HG03520 (cell line): ENCODE measurements around the gene FRYL.
"Not testable (repeated sequence)": the region's sequence is repeated elsewhere in the genome, so short reads cannot be mapped to it uniquely, and the experiment has no call there.

Experiments used
- ATAC-seq: cut with Tn5 transposase; IDR thresholded peaks from one replicate; pipeline ENCODE4 v1.9.1; 2021; ENCODE audit warnings: mild to moderate bottlenecking, moderate library complexity; ENCODE audit not compliant: unreplicated experiment

FRYL gene

DNA sequence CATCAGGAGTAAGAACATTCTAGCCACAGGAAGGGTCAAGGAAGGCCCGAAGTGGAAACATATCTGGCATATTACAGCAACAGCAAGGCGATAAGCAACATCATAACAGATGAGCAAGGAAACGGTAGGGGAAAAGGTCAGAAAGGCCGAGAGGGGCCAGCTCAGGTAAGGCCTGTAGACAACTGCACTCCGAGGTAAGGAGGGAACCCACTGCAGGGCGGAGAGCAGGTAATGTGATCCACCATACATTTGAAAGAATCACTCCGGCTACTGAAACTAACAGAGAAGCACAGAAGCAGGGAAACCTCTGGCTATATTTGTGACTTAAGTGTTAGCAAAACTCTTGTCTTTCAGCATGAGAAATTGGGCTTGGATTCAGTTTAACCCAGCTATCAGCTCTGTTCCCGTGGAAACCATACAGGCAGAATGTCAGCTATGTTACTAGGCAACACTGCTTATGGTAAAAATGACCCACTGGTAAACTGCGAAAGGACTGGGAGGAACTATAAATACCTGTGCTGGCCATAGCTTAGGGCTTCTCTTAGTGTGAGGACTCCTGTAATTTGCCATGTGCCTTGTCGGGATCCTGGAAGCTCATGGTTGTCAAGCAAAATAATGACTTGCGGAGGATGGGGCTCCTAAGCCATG, 31.0 kb downstream of the FRYL start:
- ATAC-seq = no peak

DNA sequence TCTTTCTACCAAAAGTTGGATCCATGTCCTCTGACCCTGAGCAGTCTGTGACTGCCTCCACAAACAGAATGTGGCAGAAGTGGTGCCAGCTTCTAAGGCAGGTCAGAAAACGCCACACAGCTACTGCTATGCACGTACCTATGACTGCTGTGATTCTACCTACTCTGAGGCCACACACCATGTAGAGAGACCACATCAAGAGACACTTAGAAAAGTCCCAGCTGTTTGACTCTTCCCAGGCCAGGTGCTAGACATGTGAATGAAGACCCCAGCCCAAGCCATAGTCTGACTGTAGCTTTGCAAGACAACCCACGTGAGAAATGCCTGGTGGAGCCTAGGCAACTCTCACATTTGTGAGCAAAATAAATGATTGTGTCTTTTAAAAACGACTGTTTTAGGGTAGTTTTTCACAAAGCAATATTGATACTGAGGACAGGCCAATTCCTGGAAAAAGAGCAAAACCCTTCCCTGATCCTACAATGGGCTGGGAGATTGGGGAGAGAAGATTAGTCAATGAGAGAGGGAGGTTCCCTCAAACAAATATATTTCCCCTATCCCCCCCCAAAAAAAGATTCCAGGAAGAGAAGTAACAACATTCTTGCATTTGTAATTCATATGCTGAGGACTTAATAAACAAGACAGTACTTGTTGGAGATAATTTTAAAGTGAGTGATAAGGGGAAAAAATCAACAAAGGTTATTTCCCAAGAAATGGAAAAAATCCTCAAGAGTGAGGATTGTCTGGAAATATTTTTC, 33.3 kb downstream of the FRYL start:
- ATAC-seq = no peak

DNA sequence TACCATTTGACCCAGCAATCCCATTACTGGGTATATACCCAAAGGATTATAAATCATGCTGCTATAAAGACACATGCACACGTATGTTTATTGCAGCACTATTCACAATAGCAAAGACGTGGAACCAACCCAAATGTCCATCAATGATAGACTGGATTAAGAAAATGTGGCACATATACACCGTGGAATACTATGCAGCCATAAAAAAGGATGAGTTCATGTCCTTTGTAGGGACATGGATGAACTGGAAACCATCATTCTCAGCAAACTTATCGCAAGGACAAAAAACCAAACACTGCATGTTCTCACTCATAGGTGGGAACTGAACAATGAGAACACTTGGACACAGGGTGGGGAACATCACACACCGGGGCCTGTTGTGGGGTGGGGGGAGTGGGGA, 34.9 kb downstream of the FRYL start:
- not testable (repeated sequence) for ATAC-seq

DNA sequence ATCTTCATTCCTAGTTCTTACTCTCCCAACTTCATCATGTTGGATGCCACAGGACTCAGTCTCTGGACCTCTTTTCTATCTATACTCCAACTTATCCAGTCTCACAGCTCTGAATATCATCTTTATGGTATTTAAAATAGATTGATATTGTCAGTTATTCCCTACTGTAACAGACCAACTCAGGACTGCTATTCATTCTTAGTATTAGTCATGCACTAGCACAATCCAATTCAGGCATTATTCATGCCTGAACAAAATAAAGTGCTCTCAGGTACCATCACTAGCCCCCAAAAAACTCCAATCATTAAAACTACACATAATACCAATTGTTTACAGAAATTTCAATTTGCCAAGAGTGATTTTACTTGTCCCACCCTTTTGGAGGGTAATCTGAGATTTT, 37.7 kb downstream of the FRYL start:
- ATAC-seq = no peak

DNA sequence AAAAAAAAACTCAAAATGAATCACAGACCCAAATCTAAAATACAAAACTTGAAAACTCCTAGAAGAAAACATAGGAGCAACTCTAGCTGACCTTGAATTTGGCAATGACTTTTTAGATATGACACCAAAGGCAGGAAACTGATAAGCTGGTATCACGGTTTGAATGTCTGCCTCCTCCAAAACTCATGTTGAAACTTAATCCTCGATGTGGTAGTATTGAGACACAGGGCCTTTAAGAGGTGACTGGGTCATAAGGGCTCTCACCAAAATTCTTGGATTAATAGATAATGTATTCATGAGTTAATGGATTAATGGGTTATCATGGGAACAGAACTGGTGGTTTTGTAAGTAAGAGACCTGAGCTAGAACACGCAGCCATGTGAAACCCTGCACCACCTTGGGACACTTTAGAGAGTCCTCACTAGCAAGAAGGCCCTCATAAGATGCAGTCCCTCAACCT, 40.5 kb downstream of the FRYL start:
- no peak for ATAC-seq

DNA sequence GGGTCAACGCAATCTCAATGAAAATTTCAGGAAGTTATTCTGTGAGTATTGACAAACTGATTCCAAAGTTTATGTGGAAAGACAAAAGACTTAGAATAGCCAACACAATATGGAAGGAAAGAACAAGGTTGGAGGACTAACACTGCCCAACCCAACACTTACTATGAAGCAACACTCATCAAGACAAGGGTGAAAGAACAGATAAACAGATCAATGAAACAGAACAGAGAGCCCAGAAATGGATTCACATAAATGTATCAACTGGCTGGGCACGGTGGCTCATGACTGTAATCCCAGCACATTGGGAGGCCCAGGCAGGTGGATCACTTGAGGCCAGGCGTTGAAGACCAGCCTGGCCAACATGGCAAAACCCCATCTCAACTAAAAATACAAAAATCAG, 41.2 kb downstream of the FRYL start:
- no peak for ATAC-seq

DNA sequence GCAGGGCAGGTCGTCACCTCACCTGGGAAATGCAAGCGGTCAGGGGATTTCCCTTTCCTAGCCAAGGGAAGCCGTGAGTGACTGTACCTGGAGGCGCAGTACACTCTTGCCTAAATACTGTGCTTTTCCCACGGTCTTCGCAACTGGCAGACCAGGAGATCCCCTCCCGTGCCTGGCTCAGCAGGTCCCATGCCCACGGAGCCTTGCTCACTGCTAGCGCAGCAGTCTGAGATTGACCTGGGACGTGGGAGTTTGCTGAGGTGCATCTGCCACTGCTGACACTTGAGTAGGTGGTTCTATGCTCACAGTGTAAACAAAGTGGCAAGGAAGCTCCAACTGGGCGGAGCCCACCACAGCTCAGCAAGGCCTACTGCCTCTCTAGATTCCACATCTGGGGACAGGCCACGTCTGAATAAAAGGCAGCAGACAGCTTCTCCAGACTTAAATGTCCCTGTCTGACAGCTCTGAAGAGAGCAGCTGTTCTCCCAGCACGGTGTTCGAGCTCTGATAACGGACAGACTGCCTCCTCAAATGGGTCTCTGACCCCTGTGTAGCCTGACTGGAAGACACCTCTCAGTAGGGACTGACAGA, 51.1 kb downstream of the FRYL start:
- not testable (repeated sequence) for ATAC-seq

DNA sequence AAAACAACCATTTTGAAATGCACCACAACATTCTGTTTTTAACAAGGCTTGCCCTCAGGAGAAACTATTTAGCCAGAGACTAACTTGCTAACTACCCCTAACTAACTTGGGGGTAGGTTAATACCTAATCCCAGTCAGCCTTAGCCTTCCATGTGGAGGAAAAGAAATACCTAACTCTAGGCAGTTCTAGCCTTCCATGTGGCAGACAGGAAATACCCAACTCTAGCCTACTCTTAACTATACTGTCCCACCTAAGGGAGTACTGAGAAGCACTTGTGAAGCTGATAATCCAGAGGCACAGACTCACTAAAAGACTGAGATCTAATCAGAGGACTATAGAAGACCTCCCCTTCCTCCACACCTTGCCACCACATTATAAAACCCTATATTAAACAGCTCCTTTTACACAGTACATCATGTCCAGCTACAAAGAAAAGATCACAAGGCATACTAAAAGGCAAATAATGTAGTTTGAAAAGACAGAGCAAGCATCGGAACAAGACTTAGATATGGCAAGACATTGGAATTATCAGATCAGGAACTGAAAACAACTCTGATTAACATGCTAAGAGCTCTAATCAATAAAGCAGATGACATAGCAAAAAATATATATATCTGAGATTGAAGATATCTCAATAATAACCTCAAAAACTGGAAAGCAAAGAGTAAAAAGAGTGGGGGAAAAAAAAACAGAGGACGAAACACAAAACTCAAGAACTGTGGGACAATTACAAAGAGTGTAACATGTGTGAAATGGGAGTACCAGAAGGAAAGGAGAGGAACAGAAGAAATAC, 52.2 kb downstream of the FRYL start:
- ATAC-seq = no peak

DNA sequence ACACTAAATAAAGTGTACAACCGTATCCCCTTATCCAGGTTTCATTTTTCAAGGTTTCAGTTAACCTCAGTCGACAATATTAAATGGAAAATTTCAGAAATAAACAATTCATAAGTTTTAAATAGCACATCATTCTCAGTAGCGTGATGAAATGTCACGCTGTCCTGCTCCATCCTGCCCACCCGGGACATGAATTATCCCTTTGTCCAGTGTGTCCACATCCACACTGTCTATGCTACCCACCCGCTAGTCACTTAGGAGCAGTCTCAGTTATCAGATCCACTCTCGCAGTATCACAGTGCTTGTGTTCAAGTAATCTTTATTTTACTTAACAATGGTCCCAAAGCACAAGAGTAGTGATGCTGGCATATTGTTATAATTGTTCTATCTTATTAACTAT, 54.7 kb downstream of the FRYL start:
- ATAC-seq = no peak

DNA sequence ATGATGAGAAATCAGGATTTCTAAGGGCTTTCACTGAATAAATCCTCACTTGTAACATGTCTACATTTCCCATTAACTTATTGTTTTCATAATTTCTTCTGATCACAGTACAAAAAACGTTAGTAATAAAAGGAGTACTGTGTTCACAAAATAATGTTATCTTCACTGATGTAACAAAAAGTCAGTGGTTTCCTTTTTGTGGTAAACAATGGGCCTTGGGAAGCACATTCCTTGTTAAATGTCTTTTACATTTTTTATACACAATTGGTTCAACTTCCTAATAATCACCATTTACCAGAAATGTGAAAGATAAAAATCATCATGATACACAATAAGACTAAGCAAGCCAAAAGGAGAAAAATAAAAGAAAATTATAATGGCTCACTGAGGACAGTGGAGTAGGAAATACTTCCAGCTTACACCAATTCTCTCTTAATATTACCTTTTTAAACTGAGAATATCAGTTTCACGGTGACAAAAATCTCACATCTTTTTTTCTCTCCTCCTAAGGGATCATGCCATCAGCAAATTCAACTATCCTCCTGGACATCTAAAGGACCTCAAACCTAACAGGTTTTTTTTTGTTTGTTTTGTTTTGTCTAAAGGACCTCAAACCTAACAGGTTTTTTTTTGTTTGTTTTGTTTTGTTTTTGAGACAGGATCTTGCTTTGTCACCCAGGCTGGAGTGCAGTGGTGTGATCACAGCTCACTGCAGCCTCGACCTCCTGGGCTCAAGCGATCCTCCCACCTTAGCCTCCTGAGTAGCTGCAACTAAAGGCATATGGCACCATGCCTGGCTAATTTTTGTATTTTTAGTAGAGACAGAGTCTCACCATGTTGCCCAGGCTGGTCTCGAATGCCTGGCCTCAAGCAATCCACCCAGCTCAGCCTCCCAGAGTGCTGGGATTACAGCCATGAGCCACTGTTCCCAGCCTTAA, 57.3 kb downstream of the FRYL start:
- no peak for ATAC-seq

DNA sequence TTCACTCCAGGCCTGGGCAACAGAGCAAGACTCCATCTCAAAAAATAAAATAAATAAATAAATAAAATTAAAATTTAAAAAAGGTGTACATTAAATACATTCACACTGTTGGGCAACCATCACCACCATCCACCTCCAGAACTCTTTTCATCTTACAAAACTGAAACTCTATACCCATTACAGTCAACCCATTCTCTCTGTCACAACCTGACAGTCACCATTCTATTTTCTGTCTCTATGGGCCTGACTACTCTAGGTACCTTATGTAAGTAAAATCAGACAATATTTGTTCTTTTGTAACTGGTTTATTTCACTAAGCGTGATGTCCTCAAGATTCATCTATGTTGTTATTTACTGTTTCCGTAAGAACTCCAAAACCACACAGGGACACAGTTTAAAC, 59.6 kb downstream of the FRYL start:
- no peak for ATAC-seq

DNA sequence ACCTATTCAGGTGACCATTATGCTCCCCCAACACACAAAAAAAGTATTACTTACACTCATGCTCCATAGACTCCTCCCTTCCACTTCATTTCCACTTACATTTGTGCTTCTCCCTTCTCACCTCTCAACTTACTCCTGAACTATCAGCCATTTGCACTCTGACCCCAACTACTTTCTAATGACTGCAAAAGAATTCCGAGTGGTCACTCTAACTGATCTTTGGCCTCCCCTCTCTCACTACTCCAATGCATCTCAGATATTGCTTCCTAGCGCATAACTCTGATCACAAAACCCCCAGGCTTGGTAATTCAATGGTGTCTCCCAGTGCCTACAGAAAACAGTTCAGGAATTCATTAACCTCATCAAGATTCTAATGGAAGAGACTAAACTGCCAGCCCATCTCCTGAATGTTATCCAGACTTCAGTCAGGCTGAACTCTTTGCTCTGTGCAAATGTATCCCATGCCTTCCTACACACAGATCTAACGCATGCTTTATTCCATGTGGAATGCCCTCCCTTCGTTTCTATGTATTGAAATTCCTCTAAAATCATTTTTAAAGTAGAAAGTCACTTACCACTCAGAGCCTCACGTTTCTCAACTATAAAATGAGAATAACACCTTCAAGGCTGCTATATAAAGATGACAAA, 61.1 kb downstream of the FRYL start:
- ATAC-seq = no peak

DNA sequence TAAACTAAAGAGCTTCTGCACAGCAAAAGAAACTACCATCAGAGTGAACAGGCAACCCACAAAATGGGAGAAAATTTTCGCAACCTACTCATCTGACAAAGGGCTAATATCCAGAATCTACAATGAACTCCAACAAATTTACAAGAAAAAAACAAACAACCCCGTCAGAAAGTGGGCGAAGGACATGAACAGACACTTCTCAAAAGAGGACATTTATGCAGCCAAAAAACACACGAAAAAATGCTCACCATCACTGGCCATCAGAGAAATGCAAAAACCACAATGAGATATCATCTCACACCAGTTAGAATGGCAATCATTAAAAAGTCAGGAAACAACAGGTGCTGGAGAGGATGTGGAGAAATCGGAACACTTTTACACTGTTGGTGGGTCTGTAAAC, 63.8 kb downstream of the FRYL start:
- not testable (repeated sequence) for ATAC-seq

DNA sequence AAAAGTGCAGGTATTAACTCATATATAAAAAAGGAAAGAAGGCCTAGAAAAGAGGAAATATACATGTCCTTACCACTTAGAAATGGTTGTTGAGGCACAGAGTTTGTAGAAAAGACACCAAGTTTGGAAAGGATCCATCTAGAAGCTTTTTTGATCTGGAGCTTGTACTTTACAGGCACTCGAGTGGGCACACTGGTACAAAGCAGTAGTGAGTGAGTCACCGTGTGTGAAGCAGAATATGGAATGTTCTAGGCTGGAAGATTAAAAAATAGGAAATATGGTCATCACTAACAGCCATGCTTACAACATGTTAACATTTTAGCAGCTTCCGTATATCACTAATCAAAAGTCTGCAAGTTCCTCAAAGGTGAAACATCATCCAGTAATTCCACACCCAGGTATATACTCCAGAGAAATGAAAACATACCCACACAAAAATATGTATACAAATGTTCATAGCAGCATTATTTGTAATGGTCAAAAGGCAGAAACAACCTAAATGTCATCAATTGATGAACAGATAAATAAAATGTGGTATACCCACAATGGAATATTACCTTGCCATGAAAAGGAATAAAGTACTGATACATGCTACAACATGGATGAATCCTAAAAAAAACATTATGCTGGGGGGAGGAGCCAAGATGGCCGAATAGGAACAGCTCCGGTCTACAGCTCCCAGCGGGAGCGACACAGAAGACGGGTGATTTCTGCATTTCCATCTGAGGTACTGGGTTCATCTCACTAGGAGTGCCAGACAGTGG, 69.5 kb downstream of the FRYL start:
- ATAC-seq = no peak

DNA sequence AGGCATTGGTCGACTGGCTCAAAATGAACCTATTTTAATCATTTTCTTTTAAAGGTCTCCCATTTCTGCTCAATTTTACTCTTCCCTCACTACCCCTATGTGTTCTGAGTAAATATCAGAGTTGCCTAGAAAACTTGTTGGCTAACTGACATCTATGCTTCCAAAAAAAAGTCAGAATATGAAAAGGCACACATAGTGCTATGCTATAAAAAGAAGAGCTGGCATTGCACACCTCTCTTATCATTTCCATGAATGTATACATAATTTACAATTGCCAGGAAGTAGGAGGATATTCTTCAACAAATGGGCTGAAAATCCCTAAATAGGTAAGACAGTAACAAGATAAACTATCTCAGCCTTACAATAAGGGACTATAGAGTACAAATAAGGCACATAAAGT, 70.2 kb downstream of the FRYL start:
- ATAC-seq = no peak

DNA sequence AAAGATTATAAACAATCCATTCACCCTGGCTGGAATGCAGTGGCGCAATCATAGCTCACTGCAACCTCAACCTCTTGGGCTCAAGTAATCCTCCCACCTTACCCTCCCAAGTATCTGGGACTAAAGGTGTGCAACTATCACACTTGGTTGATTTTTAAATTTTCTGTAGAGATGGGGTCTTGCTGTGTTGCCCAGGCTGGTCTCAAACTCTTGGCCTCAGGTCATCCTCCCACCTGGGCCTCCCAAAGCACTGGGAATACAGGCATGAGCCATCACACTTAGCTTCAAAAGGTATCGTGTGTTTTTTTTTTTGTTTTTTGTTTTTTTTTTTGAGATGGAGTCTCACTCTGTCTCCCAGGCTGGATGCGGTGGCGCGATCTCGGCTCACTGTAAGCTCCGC, 71.5 kb downstream of the FRYL start:
- ATAC-seq = no peak

DNA sequence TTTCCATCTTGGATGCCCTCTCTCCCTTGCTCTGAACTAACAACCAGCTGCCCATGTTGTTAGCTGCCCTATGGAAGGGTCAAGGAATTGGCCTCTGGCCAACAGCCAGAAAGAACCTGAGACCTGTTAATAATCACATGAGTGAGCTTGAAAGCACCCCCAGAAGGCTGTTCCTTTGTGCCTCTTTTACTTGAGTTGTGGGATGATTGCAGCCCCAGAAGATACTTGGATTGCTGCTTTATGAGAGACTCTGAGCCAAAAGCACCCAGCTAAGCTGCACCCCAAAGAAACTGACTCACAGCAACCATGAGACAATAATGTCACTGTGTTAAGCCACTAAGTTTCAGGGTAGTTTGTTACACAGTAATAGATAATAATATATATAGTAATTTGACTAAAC, 73.3 kb downstream of the FRYL start:
- ATAC-seq = no peak

DNA sequence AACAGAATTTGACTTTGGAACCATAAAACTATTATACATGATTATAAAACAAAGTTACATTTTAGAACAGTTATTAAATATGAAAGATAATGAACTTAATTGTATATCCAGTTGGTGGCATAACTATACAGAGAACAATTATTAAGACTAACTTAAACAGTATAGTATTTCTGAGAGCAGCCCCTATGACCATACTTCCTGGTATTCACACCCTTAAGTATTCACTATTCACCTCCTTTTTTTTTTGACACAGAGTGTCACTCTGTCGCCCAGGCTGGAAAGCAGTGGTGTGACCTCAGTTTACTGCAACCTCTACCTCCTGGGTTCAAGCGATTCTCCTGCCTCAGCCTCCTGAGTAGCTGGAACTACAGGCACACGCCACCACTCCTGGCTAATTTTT, 74.5 kb downstream of the FRYL start:
- ATAC-seq = no peak
